Left lung (tissue), 10 donors: ENCODE results near the gene PLEKHM2. TPM values are rescaled to one million over a fixed set of nuclear protein-coding genes. Genes with fewer than 3 reads are reported as not detected.
A peak's percentile ranks its signal among the peaks of the same experiment; 100 is the strongest.

Source experiments
- ATAC-seq: fragments of 200-7000 bp; cut with Tn5 transposase; one replicate; pipeline ENCODE4 v1.9.1; 2020; ENCODE audit warnings: moderate library complexity
- DNase-seq, 4 donors: peaks; one replicate each; pipeline ENCODE4 v3.0.0-alpha.2; 2013 to 2020
- H3K27ac ChIP-seq, 2 donors: fragments of 200-600 bp; sonication (generic) in 1 of 2; one replicate each; pipeline versions ENCODE4 v1.5.0 to v1.8.0; 2020 to 2021
- H3K27me3 ChIP-seq, 2 donors: fragments of 200-600 bp; sonication (generic) in 1 of 2; one replicate each; pipeline versions ENCODE4 v1.5.0 to v1.8.0; 2020 to 2021
- H3K36me3 ChIP-seq, 2 donors: fragments of 200-600 bp; sonication (generic) in 1 of 2; one replicate each; pipeline versions ENCODE4 v1.5.0 to v1.8.0; 2020 to 2021
- H3K4me1 ChIP-seq, 2 donors: fragments of 200-600 bp; one replicate each; pipeline ENCODE4 v1.8.0; 2021
- H3K4me3 ChIP-seq, 2 donors: fragments of 200-600 bp; sonication (generic) in 1 of 2; one replicate each; pipeline versions ENCODE4 v1.5.0 to v1.8.0; 2020 to 2021; ENCODE audit warnings: mild to moderate bottlenecking in 1 of 2
- H3K9me3 ChIP-seq, 2 donors: fragments of 200-600 bp; sonication (generic) in 1 of 2; one replicate each; pipeline versions ENCODE4 v1.5.0 to v1.8.0; 2020 to 2021
- intact Hi-C, 2 donors: fragments of 100-400 bp; cut with DNase I; formaldehyde crosslinking; loops; one replicate each; pipeline versions ENCODE4 v1.11.2 to v1.14.2; 2022
- polyA plus RNA-seq, 6 donors: library from polyadenylated mRNA; unstranded; fragments of 120-200 nt; gene quantifications; one replicate each; pipeline ENCODE4 v1.2.1, GENCODE V29; 2013; ENCODE audit not compliant: insufficient read length in 6 of 6
- total RNA-seq, 2 donors: library from RNA; stranded (reverse); fragmentation: NEBNext Ultra II Directional; extraction: Animal tissue kit (Norgen Biotek cat#: 25700); gene quantifications; one replicate each; pipeline ENCODE4 v1.2.1, GENCODE V29; 2021
- TF ChIP-seq, protein P1 (sequence below), 2 donors: fragments of 200-600 bp; sonication (generic) in 1 of 2; IDR thresholded peaks; one replicate each; pipeline versions ENCODE4 v1.5.0 to v1.8.0; 2021; ENCODE audit warnings: antibody characterized with exemption in 2 of 2
- donor health status: DM: no; HTN: yes; CAD: no.
- donor health status: DM: no; HTN: no; CAD: no.

The PLEKHM2 gene
- total and polyA plus RNA-seq, 8 donors, result 51.5 to 86.8 (median 60.1) TPM

DNA sequence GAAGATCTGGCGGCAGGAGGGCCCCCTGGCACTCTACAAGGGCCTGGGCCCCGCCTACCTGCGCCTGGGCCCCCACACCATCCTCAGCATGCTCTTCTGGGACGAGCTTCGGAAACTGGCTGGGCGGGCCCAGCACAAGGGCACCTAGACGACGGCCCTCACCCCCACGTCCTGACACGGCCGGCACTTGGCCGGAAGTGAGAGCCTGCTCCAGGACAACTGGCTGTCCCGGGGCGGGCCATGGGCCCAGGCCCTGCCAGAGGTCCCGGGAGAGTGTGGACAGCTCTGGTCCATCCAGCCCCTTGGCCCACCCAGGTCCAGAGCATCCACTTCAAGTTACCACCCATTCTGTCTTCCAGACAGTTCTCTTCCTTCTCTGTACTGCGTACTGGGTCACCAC lies 55.1 kb downstream of the PLEKHM2 start:
- intact Hi-C loops, result no loop called here
- TF ChIP-seq, protein P1, sequence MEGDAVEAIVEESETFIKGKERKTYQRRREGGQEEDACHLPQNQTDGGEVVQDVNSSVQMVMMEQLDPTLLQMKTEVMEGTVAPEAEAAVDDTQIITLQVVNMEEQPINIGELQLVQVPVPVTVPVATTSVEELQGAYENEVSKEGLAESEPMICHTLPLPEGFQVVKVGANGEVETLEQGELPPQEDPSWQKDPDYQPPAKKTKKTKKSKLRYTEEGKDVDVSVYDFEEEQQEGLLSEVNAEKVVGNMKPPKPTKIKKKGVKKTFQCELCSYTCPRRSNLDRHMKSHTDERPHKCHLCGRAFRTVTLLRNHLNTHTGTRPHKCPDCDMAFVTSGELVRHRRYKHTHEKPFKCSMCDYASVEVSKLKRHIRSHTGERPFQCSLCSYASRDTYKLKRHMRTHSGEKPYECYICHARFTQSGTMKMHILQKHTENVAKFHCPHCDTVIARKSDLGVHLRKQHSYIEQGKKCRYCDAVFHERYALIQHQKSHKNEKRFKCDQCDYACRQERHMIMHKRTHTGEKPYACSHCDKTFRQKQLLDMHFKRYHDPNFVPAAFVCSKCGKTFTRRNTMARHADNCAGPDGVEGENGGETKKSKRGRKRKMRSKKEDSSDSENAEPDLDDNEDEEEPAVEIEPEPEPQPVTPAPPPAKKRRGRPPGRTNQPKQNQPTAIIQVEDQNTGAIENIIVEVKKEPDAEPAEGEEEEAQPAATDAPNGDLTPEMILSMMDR (IDR thresholded peaks at IDR 0.05), result no peak
- DNase-seq (no peak), ATAC-seq (no peak)
- H3K27me3 ChIP-seq, result no peaks in the 10 kb centered on the region
- no peaks in the 10 kb centered on the region for H3K9me3 ChIP-seq
- H3K4me1 ChIP-seq, result peaks cover 15 to 29% of the 10 kb centered on the region in 2 donors
- peaks cover 0 to 18% of the 10 kb centered on the region in 2 donors for H3K36me3 ChIP-seq
- H3K4me3 ChIP-seq, result no peak overlapping the region
- no peak overlapping the region for H3K27ac ChIP-seq

DNA sequence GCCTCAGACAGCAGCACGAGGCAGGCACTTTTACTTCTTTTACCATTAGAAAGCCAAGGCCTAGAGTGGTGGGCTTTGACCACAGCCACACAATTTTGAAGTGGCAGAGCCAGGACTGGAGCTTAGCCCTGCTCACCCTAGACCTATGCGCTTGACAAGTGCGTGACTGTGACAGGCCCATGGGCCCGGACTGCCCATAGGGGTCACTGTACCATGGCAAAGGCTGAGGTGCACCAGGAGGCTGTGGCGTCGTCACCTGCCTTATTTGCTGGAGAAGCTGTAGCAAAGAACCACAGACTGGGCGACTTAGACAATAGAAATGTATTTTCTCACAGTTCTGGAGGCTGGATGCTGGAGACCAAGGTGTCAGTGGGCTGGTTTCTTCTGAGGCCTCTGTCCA lies 55.6 kb downstream of the PLEKHM2 start:
- Histone ChIP-seq H3K4me3 (no peak overlapping the region), H3K27me3 (no peaks in the 10 kb centered on the region), H3K9me3 (no peaks in the 10 kb centered on the region), H3K36me3 (peaks cover 0 to 13% of the 10 kb centered on the region in 2 donors), H3K27ac (no peak overlapping the region), H3K4me1 (peaks cover 14 to 24% of the 10 kb centered on the region in 2 donors)
- intact Hi-C loops, result no loop called here
- no peak for ATAC-seq
- TF ChIP-seq, protein P1 (IDR thresholded peaks at IDR 0.05), result no peak
- DNase-seq, result no peak

DNA sequence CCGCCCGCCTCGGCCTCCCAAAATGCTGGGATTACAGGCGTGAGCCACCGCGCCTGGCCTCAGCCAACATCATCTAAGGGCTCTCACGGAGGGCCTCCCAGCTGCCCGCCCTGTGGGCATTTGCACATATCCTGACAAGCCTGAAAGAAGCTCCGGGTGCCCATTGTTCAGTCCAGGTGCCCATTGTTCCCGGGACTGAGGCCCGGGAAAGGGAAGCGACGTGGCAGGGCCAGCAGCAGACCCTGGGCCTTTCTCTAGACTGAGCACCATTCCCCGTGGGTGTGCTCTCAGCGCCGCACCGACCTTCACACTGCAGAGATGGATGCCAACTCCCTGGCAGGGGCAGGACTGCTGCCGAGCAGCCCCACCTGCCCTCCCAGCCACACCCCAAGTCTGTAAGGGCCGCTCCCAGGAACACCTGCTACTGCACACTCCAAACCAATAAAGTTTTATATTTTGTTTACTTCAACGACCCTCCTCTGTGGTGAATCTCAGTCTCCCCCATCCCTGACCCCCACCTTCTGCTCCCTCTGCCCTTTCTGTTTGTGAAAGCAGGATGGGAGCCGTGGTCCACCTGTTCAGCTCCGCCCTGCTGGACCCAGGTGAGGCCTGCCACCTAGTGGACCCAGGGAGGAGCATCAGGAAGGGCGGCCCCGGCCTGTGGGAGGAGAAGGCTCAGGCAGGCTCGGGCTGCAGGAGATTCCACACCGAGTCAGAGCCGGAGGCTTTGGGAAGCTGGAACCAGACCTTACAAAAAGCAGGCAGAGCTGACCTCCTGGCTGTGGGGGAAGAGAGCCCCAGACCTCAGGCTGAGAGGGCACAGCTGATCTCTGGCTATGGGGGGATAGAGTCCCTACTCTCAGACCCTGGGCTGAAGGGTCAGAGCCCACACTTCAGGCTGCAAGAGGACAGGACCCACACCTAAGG lies 57.1 kb downstream of the PLEKHM2 start:
- TF ChIP-seq, protein P1 (IDR thresholded peaks at IDR 0.05), result peak; percentile 73 to 75
- peaks cover 0 to 4% of the 10 kb centered on the region in 2 donors for H3K36me3 ChIP-seq
- ATAC-seq (peak; percentile 97), DNase-seq (peak; percentile 49 to 92 (median 82))
- no peak overlapping the region for H3K27ac ChIP-seq
- peaks cover 5 to 10% of the 10 kb centered on the region in 2 donors for H3K4me1 ChIP-seq
- intact Hi-C loops, result no loop called here
- H3K9me3 ChIP-seq, result no peaks in the 10 kb centered on the region
- no peak overlapping the region for H3K4me3 ChIP-seq
- no peaks in the 10 kb centered on the region for H3K27me3 ChIP-seq

DNA sequence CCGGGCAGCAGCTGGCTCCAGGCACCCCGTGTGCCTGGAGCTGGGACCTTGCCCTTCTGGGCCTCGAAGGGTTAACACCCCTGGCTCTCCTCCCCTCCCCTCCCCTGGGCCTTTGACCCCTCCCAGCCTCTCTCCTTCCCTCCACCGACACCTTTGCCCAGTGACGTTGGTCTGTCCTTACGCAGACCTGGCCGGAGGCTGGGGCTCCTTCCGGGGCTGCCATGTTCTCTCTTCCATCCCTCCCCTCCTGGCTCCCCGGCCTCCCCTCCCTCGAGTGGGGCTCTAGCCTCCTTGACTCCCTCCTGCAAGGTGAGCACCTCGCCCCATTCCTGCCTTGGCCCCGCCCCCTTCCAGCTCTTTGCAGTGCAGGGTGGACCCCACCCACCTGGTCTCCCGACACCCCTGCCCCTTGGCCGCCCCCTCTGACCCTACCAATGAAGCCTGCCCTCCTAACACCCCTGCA lies 58.2 kb downstream of the PLEKHM2 start, which contains the start of gene TMEM82:
Gene TMEM82, plus strand, starts transcription at position 161 of the 463 bp plus-strand sequence. Its CDS starts 61 bp downstream, at position 222.
- intact Hi-C loops, result no loop called here
- H3K36me3 ChIP-seq, result no peaks in the 10 kb centered on the region

More for the DNA sequence above, 58.2 kb downstream of the PLEKHM2 start, which contains the start of gene TMEM82:
- Histone ChIP-seq H3K27me3 (no peaks in the 10 kb centered on the region), H3K4me1 (peaks cover 0 to 3% of the 10 kb centered on the region in 2 donors), H3K4me3 (no peak within 1 kb of the TSS), H3K9me3 (no peaks in the 10 kb centered on the region), H3K27ac (no peak within 1 kb of the TSS)
- DNase-seq (no peak), ATAC-seq (no peak)
- TF ChIP-seq, protein P1 (IDR thresholded peaks at IDR 0.05), result no peak
